Hepatocyte (in vitro differentiated cells): ENCODE data around the gene ENOX1. TPM values are rescaled to one million over a fixed set of nuclear protein-coding genes. Genes with fewer than 3 reads are reported as not detected.

ENCODE experiments used
- DNase-seq: peaks from one replicate; pipeline ENCODE4 v3.0.0-alpha.2; 2016; ENCODE audit warnings: low spot score
- H2AFZ ChIP-seq: fragments of 200-600 bp; sonication (generic); 2 replicates; pipeline ENCODE4 v1.6.0; 2016; ENCODE audit warnings: antibody characterized with exemption, mild to moderate bottlenecking
- H3K27ac ChIP-seq: fragments of 200-600 bp; sonication (generic); 2 replicates; pipeline ENCODE4 v1.5.1; 2016; ENCODE audit warnings: mild to moderate bottlenecking
- H3K27me3 ChIP-seq: fragments of 200-600 bp; sonication (generic); 2 replicates; pipeline ENCODE4 v1.6.1; 2016
- H3K36me3 ChIP-seq: fragments of 200-600 bp; sonication (generic); replicated peaks from 2 replicates; pipeline ENCODE4 v1.5.1; 2016; ENCODE audit warnings: low read depth; ENCODE audit not compliant: insufficient read depth
- H3K4me1 ChIP-seq: fragments of 200-600 bp; sonication (generic); 2 replicates; pipeline ENCODE4 v1.5.1; 2016; ENCODE audit warnings: mild to moderate bottlenecking, moderate library complexity; ENCODE audit not compliant: insufficient read depth
- H3K4me2 ChIP-seq: fragments of 200-600 bp; sonication (generic); 2 replicates; pipeline ENCODE4 v1.6.0; 2016
- H3K4me3 ChIP-seq: fragments of 200-600 bp; sonication (generic); 2 replicates; pipeline ENCODE4 v1.5.1; 2016; ENCODE audit warnings: mild to moderate bottlenecking
- H3K79me2 ChIP-seq: fragments of 200-600 bp; sonication (generic); 2 replicates; pipeline ENCODE4 v1.6.0; 2017; ENCODE audit warnings: mild to moderate bottlenecking
- H3K9me2 ChIP-seq: fragments of 200-600 bp; sonication (generic); replicated peaks from 2 replicates; pipeline ENCODE4 v1.6.0; 2017; ENCODE audit warnings: mild to moderate bottlenecking; ENCODE audit not compliant: insufficient read depth
- H3K9me3 ChIP-seq: fragments of 200-600 bp; sonication (generic); 2 replicates; pipeline ENCODE4 v1.5.1; 2016; ENCODE audit warnings: low read depth, mild to moderate bottlenecking
- H4K20me1 ChIP-seq: fragments of 200-600 bp; sonication (generic); 2 replicates; pipeline ENCODE4 v1.6.0; 2016; ENCODE audit warnings: mild to moderate bottlenecking; ENCODE audit not compliant: insufficient read depth, poor library complexity, severe bottlenecking
- CTCF ChIP-seq: fragments of 200-600 bp; sonication (generic); IDR thresholded peaks from 2 replicates; pipeline ENCODE4 v1.5.1; 2016; ENCODE audit warnings: antibody characterized with exemption, mild to moderate bottlenecking; ENCODE audit not compliant: poor library complexity
- EZH2 ChIP-seq: fragments of 200-600 bp; sonication (generic); IDR thresholded peaks from 2 replicates; pipeline ENCODE4 v1.6.1; 2016; ENCODE audit warnings: antibody characterized with exemption, mild to moderate bottlenecking, borderline replicate concordance
- EZH2phosphoT487 ChIP-seq: fragments of 200-600 bp; sonication (generic); IDR thresholded peaks from one replicate; pipeline ENCODE4 v1.6.1; 2018; ENCODE audit warnings: antibody characterized with exemption, mild to moderate bottlenecking, low read depth, moderate library complexity; ENCODE audit not compliant: unreplicated experiment, severe bottlenecking
- WGBS: methylation state at CpG from one replicate; pipeline ENCODE4 v1.1.6; 2016; ENCODE audit warnings: low lambda C conversion rate; ENCODE audit errors: missing lambda C conversion rate; 5-methylcytosine and 5-hydroxymethylcytosine counted together
- polyA plus RNA-seq: library from polyadenylated mRNA; unstranded; fragments of >200 nt; fragmentation: Nextera tagmentation; extraction: Ambion mirVana; gene quantifications from 2 replicates; pipeline ENCODE4 v1.2.1, GENCODE V29; 2016
- total RNA-seq: library from RNA; depleted of rRNA; stranded (reverse); fragments of >200 nt; gene quantifications from 2 replicates; pipeline ENCODE4 v1.2.3, GENCODE V29; 2014

Gene ENOX1
- total and polyA plus RNA-seq, 2 experiments from 2014 or later: 2.4 to 4.0 TPM

- no peak for DNase-seq
- Histone ChIP-seq H3K4me3 (no peak overlapping the region), H3K36me3 (no peaks in the 10 kb centered on the region), H4K20me1 (no peaks in the 10 kb centered on the region), H3K79me2 (no peaks in the 10 kb centered on the region), H3K9me2 (no peaks in the 10 kb centered on the region), H2AFZ (no peak overlapping the region), H3K27me3 (no peaks in the 10 kb centered on the region), H3K4me1 (no peaks in the 10 kb centered on the region), H3K9me3 (no peaks in the 10 kb centered on the region), H3K4me2 (no peak overlapping the region), H3K27ac (no peak overlapping the region)
- no peak for TF ChIP-seq EZH2phosphoT487
- no peak for TF ChIP-seq CTCF
- TF ChIP-seq EZH2: no peak
- 91% methylated on average over 2 of the region's 2 CpGs for WGBS
Observed at GRCh38 chr13:43238341-43239083, 548.3 kb downstream of the ENOX1 start.

GRCh38 chr13:43237616-43238015 is 549.2 kb downstream of the ENOX1 start:
- no peak for TF ChIP-seq EZH2phosphoT487
- TF ChIP-seq CTCF: no peak
- TF ChIP-seq EZH2: no peak
- no peak for DNase-seq
- H3K36me3 ChIP-seq: no peaks in the 10 kb centered on the region
- 88% methylated on average over 4 of the region's 4 CpGs for WGBS
- no peaks in the 10 kb centered on the region for H3K9me2 ChIP-seq
- H3K27ac ChIP-seq: no peak overlapping the region
- H3K9me3 ChIP-seq: no peaks in the 10 kb centered on the region
- no peak overlapping the region for H2AFZ ChIP-seq
- H4K20me1 ChIP-seq: no peaks in the 10 kb centered on the region
- H3K4me1 ChIP-seq: no peaks in the 10 kb centered on the region
- H3K4me3 ChIP-seq: no peak overlapping the region
- no peaks in the 10 kb centered on the region for H3K27me3 ChIP-seq
- H3K4me2 ChIP-seq: no peak overlapping the region
- no peaks in the 10 kb centered on the region for H3K79me2 ChIP-seq

GRCh38 chr13:43235028-43235427 is 551.7 kb downstream of the ENOX1 start:
- no peaks in the 10 kb centered on the region for H3K36me3 ChIP-seq
- H3K4me2 ChIP-seq: no peak overlapping the region
- no peak overlapping the region for H2AFZ ChIP-seq
- no peak overlapping the region for H3K27ac ChIP-seq
- no peak overlapping the region for H3K4me3 ChIP-seq
- no peaks in the 10 kb centered on the region for H3K9me3 ChIP-seq
- H3K79me2 ChIP-seq: no peaks in the 10 kb centered on the region
- no peaks in the 10 kb centered on the region for H3K4me1 ChIP-seq
- DNase-seq: no peak
- no peak for TF ChIP-seq CTCF
- no peak for TF ChIP-seq EZH2
- no peak for TF ChIP-seq EZH2phosphoT487
- WGBS: 73% methylated on average over 1 of the region's 1 CpG
- no peaks in the 10 kb centered on the region for H4K20me1 ChIP-seq
- no peaks in the 10 kb centered on the region for H3K9me2 ChIP-seq
- no peaks in the 10 kb centered on the region for H3K27me3 ChIP-seq
